HG02798 (cell line): ENCODE data around the gene DNPH1.

ENCODE experiments used
- ATAC-seq: cut with Tn5 transposase; IDR thresholded peaks from one replicate; pipeline ENCODE4 v1.9.1; 2021; ENCODE audit warnings: mild to moderate bottlenecking; ENCODE audit not compliant: unreplicated experiment, poor library complexity

The DNPH1 gene

DNA sequence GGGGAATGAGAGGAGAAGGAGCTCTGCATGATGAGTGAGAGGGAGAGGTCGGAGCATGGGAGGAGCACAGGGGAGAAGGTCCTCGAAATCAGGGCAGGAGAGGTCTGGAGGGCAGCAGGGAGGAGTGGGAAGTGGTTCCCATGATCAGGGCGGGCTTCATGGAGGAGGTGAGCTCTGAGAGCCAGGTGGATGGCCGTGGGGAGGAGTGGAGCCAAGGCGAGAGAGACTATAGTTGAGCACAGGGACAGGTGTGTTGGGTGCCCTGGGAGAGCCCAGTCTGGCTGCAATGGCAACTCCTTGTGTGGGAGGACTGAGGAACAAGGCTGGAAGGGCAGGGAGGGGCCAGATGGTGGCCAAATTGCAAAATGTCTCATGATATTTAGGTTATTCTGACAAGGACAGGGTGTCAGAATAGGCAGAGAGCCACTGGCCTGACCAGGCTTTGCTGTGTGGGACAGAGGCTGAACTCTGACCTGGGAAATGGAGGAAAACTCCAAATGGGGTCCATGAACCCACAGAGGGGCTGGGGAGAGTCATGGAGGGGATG, 35.4 kb upstream of the DNPH1 start:
- ATAC-seq: no peak

DNA sequence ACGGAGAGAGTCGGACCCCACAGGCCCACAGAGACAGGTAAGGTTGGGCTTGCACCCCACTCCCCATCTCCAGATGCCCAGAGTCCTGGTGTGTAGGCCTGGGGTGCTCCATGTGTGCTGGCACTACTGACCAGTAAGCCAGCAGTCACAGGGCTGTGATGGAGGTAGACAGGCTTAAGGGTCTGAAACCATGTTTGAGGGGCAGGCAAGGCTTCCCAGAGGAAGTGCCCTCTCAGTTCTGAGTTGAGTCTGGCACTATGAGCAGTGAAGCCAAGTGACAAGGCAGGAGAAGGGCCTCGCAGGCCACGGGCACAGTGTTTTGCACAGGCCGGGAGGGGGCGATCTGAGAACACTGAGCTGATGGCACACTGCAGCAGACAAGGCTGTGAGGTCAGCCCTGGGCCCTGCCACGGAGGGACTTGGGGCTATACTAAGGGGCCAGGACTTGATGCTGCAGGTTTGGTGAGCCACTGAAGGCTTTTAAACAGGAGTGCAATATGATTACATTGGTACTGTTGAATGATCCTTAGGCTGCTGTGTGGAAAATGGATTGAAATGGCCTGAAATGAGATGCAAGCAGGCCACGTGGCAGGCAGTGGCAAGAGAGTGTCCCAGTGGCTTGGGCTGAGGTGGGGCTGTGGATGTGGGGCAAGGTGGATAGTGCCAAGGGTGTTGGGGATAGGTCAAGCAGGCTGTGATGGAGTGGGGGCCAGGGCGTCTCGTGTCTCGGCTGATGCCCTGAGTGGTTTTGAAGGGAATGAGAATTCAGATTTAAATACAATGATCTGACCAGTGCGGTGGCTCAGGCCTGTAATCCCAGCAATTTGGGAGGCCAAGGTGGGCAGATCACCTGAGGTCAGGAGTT, 34.3 kb upstream of the DNPH1 start:
- ATAC-seq: peak; percentile 79

DNA sequence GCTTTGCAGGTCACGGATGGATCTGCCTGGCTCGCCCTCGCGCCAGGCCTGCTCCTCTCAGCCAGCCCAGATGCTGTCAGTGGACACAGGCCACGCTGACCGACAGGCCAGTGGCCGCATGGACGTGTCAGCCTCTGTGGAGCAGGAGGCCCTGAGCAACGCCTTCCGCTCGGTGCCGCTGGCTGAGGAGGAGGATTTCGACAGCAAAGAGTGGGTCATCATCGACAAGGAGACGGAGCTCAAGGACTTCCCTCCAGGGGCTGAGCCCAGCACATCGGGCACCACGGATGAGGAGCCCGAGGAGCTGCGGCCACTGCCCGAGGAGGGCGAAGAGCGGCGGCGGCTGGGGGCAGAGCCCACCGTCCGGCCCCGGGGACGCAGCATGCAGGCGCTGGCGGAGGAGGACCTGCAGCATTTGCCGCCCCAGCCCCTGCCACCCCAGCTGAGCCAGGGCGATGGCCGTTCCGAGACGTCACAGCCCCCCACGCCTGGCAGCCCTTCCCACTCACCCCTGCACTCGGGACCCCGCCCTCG, 33.6 kb upstream of the DNPH1 start:
- no peak for ATAC-seq

DNA sequence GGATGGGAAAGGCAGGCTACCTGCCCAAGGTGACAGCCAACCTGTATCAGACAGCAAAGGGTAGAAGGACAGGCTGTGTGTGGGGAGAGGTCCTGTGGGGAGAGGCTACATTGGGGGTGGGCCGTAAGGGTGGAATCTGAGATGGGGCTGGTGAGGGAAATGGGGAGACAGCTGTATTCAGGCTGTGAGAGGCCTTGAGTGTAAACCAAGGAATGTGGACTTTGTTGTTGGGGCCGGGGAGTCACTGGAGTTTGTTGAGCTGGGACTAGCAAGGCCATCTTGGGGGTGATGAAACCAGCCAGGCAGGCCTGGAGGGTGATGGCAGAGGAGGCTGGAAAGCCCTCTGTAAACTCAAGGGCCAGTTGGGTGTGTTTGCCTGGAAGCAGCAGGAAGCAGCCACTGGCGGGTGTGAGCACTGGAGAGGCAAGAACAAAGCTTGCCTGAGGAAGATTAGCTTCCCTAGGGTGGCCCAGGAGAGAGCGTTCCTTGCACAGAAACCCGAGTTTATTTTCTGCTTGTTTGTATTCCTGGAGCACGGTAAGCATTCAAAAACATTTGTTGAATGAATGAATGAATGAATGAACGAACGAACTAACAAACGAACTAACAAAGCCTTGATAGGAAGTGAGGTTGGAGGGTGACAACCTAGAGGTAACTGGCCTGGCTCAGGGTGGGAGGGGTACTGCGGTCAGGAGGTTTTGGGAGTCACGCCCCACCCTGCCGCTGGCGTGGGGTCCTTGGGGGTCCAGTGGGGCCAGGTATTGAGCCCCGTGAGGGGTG, 32.9 kb upstream of the DNPH1 start:
- no peak for ATAC-seq

DNA sequence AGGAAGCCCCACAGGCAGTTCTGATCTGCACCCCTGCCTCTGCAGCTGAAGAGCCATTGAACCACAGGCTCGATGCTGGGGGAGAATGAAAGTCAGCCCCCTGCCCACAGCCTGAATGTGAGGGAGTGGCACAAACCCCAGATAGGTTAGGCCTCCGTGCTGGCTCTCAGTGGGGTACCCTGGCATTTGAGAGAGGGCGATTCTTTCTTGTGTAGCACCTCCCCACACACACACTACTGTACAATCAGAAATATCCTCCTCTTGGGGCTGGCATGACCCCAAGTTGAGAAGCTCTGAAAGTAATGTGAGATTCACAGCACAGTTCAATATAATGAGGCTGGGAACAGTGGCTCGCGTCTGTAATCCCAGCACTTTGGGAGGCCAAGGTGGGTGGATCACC, 31.9 kb upstream of the DNPH1 start:
- no peak for ATAC-seq

DNA sequence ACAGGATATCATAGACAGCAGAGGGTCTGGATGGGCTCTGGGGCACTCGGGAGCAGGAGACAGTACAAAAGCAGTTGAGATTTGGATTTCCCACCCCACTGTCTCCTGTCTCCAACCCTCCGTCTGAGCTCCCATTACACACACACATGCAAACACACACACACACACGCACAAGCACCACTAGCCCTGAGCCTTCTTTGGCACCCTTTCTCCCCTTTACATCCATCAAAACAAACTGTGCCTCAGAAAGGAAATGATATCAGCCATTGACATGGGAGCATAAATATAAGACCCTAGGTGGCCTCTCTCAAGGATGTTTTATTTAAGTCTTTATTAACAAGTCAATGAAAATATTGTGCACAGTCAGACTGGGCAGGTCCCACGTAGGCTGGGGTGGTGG, 31.5 kb upstream of the DNPH1 start:
- ATAC-seq: no peak

DNA sequence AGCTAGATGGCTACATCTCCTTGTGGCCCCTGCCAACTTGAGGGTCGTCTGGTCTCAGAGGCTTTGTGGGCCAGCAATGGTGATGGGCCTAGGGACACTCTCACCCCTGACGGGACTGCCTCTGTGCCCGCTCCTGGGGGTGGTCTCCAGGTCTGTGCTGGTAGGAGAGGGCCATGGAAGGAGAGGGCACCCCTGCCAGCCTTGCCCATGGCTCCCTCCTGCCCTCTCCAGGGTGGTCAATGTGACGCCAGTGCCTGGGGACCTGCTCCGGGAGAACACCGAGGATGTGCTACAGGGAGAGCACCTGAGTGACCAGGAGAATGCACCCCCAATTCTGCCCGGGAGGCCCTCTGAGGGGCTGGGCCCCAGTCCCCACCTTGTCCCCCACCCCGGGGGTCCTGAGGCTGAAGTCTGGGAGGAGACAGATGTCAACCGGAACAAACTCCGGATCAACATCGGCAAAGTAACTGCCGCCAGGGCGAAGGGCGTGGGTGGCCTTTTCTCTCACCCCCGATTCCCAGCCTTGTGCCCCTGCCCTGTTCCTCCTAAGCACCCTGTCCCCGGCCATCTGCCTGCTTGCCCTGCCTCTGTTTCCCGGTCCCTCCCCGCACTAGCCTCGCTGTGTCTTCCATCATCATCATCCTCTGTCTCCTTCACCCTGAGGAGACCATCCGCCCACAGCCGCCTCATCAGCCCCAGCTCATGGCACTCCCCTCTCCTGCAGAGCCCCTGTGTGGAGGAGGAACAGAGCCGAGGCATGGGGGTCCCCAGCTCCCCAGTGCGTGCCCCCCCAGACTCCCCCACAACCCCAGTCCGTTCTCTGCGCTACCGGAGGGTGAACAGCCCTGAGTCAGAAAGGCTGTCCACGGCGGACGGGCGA, 29.8 kb upstream of the DNPH1 start:
- no peak for ATAC-seq

DNA sequence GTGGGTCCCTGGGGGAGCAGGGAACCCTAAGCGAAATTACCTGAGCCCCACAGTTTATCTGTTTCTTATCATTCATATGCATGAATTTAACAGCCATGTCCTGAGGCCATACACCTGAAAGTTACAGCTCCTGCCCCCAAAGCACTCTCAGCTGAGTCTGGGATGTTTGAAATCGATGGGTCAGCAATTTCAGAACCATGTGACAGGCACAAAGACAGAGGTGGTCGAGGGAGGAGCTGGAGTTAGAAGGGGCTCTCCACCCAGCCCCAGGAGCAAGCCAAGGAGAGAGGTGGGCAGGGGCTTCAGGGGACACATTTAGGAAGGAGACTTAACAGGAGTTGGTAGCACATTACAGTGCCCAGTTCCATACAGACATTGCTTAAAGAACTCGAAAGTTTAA, 28.9 kb upstream of the DNPH1 start:
- ATAC-seq: no peak

DNA sequence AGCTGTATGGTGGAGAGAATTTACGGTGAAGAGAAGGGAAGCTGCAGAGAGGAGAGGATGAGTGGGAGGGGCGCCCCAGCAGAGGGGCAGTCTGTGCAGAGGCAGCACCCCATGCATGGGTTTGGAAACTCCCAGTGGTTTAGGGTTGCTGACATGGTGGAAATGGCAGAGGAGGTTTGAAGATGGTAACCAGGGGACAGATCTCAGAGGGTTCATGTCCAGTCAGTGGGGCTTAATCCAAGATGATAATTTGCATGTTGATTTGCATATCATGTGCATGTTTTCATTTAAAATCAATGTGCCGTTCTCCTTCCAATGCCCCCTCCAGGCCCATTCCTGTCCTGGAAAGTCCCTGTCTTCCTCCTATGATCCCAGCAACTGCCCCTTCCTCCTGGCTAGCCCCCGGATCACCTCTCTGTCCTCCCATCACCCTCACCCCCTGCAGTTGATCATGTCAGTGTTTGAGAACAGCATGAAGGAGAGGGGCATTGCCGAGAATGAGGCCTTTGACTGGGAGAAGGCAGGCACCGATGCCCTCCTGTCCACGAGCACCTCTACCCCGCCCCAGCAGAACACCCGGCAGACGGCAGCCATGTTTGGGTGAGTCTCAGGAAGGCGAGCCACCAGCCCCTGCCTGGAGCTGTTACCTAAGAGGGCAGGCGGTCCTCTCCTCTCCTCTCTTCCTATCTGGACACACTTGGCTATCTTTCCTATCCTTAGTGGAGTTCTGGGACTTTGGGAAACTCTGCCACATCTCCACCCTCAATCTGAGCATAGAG, 28.3 kb upstream of the DNPH1 start:
- ATAC-seq: no peak

DNA sequence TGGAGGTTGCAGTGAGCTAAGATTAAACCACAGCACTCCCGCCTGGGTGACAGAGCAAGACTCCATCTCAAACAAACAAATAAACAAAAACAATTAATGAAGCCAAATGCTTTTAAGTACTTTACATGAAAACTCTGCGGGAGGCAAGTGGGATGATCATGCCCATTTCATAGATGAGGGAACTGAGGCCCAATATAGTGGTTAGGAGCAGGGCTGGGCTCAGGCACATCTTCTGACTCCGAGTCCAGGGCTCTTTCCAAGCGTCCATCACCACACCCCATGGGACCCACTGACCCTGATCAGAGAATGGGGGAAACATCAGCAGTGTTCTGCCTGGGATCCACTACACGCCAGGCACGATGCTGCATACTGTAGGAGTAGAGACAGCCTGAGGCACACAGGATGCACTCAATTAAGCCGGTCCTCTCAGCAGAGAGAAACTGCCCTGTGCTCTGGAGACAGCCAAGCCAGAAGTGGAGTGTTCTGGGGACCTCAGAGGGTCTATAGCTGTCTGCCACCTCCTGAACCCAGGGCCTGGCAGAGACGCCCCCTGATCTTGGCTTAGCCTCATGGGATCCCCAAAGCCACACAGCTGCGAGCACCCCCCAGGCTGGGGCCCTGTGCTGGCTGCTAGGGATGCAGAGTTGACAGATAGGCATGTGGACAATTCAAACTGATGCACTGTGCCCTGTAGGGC, 27.5 kb upstream of the DNPH1 start:
- no peak for ATAC-seq

DNA sequence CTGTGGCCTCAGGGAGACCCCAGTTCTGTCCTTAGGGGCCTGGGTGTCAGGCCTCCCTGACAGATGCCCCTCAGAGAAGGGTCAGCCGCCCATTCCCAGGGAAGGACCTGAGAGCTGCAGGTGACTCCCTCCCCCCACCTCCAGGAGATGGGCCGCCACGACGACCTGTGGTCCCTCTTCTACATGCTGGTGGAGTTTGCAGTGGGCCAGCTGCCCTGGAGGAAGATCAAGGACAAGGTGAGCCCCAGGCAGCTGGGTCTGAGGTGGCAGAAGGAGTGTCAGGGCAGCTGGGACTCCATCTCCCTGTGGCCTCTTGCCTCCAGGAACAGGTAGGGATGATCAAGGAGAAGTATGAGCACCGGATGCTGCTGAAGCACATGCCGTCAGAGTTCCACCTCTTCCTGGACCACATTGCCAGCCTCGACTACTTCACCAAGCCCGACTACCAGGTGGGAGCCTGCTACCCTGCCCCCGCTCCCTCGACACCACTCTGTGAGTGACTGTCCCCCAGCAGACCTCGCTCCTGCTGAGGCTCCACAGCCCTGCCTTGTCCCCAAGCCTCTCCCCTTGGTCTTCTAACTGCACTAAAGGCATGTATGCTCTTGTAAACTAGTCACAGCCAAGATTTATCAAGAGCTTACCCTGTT, 26.2 kb upstream of the DNPH1 start:
- no peak for ATAC-seq

DNA sequence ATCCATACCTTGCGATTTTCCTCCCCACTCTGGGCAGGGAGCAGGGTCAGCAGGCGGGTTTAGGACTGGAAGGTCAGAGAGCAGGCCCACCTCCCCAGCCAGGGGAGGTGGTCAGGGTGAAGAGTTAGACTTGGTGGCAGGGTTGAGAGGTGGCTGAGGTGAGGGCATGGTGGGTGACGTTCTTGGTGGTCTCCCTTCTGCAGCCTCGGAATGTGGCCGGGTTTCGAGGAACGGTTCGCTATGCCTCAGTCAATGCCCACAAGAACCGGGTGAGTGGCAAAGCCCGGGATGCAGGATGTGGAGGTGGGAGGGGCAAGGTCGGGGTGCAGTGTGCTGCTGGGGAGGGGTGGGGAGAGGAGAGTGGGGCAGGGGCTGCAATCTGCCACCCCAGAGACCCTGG, 25.6 kb upstream of the DNPH1 start:
- no peak for ATAC-seq

DNA sequence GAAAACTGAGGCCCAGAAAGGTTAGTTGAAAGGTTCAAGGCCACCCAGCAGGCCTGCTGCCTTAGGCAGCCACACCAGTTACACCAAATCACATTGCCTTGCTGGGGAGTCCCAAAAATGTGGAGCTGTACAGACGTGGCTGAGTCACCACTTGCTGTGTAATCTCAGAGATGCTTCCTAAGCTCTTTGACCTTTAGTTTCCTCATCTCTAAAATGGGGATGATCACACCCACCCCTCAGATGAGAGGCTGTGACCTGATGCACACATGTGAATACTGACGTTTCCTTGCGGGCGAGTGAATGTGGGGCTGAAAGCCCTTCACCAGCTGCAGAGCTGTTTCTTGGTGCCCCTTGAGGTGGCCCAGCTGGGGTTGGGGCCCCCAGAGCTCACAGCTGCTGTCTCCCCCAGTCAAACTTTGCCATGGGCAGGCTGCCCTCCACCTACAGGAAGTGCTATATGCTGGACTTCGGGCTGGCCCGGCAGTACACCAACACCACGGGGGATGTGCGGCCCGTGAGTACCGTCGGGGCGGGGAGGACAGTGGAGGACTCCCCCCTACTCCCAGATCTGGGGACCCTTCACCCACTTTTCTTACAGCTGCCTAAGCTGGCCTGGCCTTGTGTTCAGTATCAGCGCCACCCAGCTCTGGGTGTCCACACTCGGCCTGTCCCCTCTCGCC, 25.0 kb upstream of the DNPH1 start:
- ATAC-seq: no peak

DNA sequence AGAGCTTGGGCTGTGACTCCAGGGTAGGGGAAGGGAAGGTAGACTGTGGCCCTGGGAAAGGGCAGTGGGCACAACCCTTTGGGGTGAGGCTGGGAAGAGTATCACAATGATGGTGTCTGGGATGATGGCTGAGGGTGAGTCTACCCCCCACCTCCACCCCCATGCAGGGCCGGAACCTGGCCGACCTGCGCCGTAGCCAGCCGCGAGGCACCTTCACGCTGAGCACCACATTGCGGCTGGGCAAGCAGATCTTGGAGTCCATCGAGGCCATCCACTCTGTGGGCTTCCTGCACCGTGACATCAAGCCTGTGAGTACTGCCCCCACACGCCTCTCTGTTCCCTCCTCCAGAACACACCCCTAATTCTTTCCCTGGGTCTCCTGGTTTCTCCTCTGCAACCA, 24.1 kb upstream of the DNPH1 start:
- ATAC-seq: no peak

DNA sequence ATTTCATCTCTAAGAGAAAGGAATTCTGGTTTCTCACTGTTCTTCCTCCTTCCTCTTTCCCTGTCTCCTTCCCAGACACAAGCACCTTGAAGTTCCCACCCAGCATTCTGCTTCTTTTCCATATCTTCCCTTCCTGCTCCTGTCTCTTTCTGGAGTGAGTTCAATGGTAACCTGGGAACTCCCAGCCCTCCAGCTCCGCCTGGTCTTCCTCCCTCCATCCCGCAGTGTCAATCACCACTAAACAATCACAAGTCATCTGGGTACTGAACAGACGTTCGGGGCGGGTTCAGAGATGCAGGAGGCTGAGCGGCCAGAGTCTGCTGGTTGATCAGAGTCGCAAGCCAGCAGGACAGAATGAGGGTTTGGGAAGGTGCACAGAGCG, 21.7 kb upstream of the DNPH1 start:
- ATAC-seq: no peak

DNA sequence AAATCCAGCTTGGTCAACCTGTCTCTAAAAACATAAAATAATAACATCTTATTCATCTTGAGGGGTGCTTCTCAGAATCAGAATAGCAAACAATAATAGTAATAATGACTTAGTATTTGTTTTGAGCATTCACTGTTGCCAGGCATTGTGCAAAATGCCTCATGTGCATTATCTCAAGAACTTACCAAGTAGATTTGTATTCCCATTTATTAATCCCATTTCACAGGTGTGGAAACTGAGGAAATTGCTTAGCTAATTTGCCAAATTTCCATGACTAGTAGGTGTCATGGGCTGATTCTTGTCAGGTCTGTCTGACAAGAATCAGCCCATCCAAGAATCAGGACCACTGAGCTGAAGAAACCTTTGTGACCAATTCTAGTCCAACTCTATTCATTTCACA, 19.5 kb upstream of the DNPH1 start:
- ATAC-seq: no peak

DNA sequence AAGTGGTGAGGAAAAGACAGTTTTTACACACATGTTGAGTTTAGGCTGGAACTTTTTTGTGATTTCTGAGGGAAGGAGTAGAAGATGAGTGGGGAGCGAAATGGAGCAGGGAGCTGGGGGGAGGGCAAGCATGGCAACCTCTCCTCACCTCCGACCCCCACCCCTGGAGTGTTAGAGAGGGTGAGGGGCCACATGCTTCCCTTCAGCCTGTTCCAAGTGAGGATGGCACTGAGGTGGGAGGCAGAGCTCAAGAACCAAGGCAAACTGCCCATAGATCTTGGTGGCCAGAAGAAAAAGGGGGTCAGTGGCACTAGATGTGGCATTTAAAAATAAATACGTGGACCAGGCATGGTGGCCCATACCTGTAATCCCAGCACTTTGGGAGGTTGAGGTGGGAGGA, 18.8 kb upstream of the DNPH1 start:
- no peak for ATAC-seq
